Naive B cell (primary cell): ENCODE data around the gene FNDC7. TPM values are rescaled to one million over a fixed set of nuclear protein-coding genes. Genes with fewer than 3 reads are reported as not detected.
"Not testable (repeated sequence)": the region's sequence is repeated elsewhere in the genome, so short reads cannot be mapped to it uniquely, and the experiment has no call there.

Experiments
- ATAC-seq, 2 donors: fragments of 150-1000 bp; cut with Tn5 transposase; 2 replicates each; pipeline ENCODE4 v1.10.0; 2021; ENCODE audit warnings: low read depth in 2 of 2, mild to moderate bottlenecking in 2 of 2, moderate library complexity in 2 of 2
- DNase-seq: peaks from one replicate; pipeline ENCODE4 v3.0.0; 2022
- H3K27ac Mint-ChIP-seq, 6 donors: one replicate each; pipeline ENCODE4 v1.8.0; 2020 to 2022; ENCODE audit warnings: mild to moderate bottlenecking in 6 of 6, mixed read lengths in 6 of 6, moderate library complexity in 5 of 6, inconsistent platforms in 2 of 6
- H3K27me3 Mint-ChIP-seq, 3 donors: one replicate each; pipeline ENCODE4 v1.8.0; 2021 to 2022; ENCODE audit warnings: mixed read lengths in 3 of 3, mild to moderate bottlenecking in 1 of 3
- H3K36me3 Mint-ChIP-seq, 2 donors: one replicate each; pipeline ENCODE4 v1.8.0; 2020 to 2022; ENCODE audit warnings: mixed read lengths in 2 of 2, inconsistent platforms in 1 of 2, mild to moderate bottlenecking in 1 of 2
- H3K4me1 Mint-ChIP-seq, 3 donors: one replicate each; pipeline ENCODE4 v1.8.0; 2020 to 2022; ENCODE audit warnings: mixed read lengths in 3 of 3, inconsistent platforms in 1 of 3, mild to moderate bottlenecking in 1 of 3, moderate library complexity in 1 of 3
- H3K4me3 Mint-ChIP-seq, 8 donors: one replicate each; pipeline ENCODE4 v1.8.0; 2020 to 2022; ENCODE audit warnings: mild to moderate bottlenecking in 8 of 8, mixed read lengths in 8 of 8, moderate library complexity in 8 of 8, inconsistent platforms in 2 of 8
- H3K9me3 Mint-ChIP-seq, 7 donors: one replicate each; pipeline ENCODE4 v1.8.0; 2020 to 2022; ENCODE audit warnings: mixed read lengths in 7 of 7, mild to moderate bottlenecking in 5 of 7, inconsistent platforms in 2 of 7, moderate library complexity in 1 of 7
- polyA plus RNA-seq, 6 donors: library from polyadenylated mRNA; unstranded; fragments of 300-500 nt; fragmentation: Illumina TruSeq; gene quantifications; one replicate each; pipeline ENCODE4 v1.2.3, GENCODE V29; 2021; ENCODE audit warnings: low read depth in 6 of 6

Gene FNDC7
- polyA plus RNA-seq, 6 donors from 2014 or later = 0.11 TPM; not detected in 5

GRCh38 chr1:108777839-108778238 lies 65.1 kb downstream of the FNDC7 start:
- H3K27me3 Mint-ChIP-seq = no peaks in the 10 kb centered on the region

GRCh38 chr1:108779455-108779854 lies 66.7 kb downstream of the FNDC7 start:
- no peak for ATAC-seq
- Mint-ChIP-seq H3K27ac (no peak overlapping the region), H3K36me3 (peaks cover 31 to 34% of the 10 kb centered on the region in 2 donors), H3K27me3 (no peaks in the 10 kb centered on the region), H3K4me3 (no peak overlapping the region), H3K4me1 (no peaks in the 10 kb centered on the region), H3K9me3 (peaks cover 0 to 13% (median 3%) of the 10 kb centered on the region in 7 donors)
- DNase-seq = no peak

More at GRCh38 chr1:108777839-108778238, 65.1 kb downstream of the FNDC7 start:
- no peaks in the 10 kb centered on the region for H3K9me3 Mint-ChIP-seq
- no peak overlapping the region for H3K4me3 Mint-ChIP-seq
- no peak for DNase-seq
- no peak overlapping the region for H3K27ac Mint-ChIP-seq
- no peak for ATAC-seq
- no peaks in the 10 kb centered on the region for H3K4me1 Mint-ChIP-seq
- H3K36me3 Mint-ChIP-seq = peaks cover 15 to 24% of the 10 kb centered on the region in 2 donors

- no peak for DNase-seq
- H3K4me3 Mint-ChIP-seq = no peak overlapping the region
- H3K27me3 Mint-ChIP-seq = no peaks in the 10 kb centered on the region
- ATAC-seq = no peak
- no peaks in the 10 kb centered on the region for H3K4me1 Mint-ChIP-seq
- H3K9me3 Mint-ChIP-seq = peaks cover 5 to 29% (median 19%) of the 10 kb centered on the region in 7 donors
- peaks cover 42 to 50% of the 10 kb centered on the region in 2 donors for H3K36me3 Mint-ChIP-seq
- H3K27ac Mint-ChIP-seq = peak overlapping the region in 4 of 6 donors; percentile 15 to 54 (median 32)
Measured at GRCh38 chr1:108780937-108781574, 68.3 kb downstream of the FNDC7 start.

- not testable (repeated sequence) for H3K4me3 Mint-ChIP-seq, H3K4me1 Mint-ChIP-seq, ATAC-seq, DNase-seq, H3K27me3 Mint-ChIP-seq
- peak overlapping the region in 1 of 6 donors; percentile 38 for H3K27ac Mint-ChIP-seq
- peaks cover 46 to 52% of the 10 kb centered on the region in 2 donors for H3K36me3 Mint-ChIP-seq
- H3K9me3 Mint-ChIP-seq = peaks cover 6 to 31% (median 19%) of the 10 kb centered on the region in 7 donors
Measured at GRCh38 chr1:108781575-108781944, 68.9 kb downstream of the FNDC7 start.

GRCh38 chr1:108785264-108785663 lies 72.6 kb downstream of the FNDC7 start:
- Mint-ChIP-seq H3K27ac (no peak overlapping the region), H3K36me3 (peaks cover 48 to 64% of the 10 kb centered on the region in 2 donors), H3K9me3 (peaks cover 6 to 32% (median 19%) of the 10 kb centered on the region in 7 donors), H3K27me3 (no peaks in the 10 kb centered on the region), H3K4me3 (no peak overlapping the region), H3K4me1 (no peaks in the 10 kb centered on the region)
- no peak for DNase-seq
- no peak for ATAC-seq

- H3K27ac Mint-ChIP-seq = no peak overlapping the region
- ATAC-seq (no peak), DNase-seq (no peak)
- H3K4me1 Mint-ChIP-seq = no peaks in the 10 kb centered on the region
- H3K4me3 Mint-ChIP-seq = no peak overlapping the region
- H3K36me3 Mint-ChIP-seq = peaks cover 49 to 69% of the 10 kb centered on the region in 2 donors
- no peaks in the 10 kb centered on the region for H3K27me3 Mint-ChIP-seq
- peaks cover 6 to 33% (median 19%) of the 10 kb centered on the region in 7 donors for H3K9me3 Mint-ChIP-seq
Measured at GRCh38 chr1:108785880-108786279, 73.2 kb downstream of the FNDC7 start.

- Mint-ChIP-seq H3K27ac (no peak overlapping the region), H3K27me3 (no peaks in the 10 kb centered on the region), H3K9me3 (peaks cover 5 to 22% (median 14%) of the 10 kb centered on the region in 7 donors), H3K4me3 (no peak overlapping the region), H3K4me1 (no peaks in the 10 kb centered on the region), H3K36me3 (peaks cover 42 to 61% of the 10 kb centered on the region in 2 donors)
- no peak for DNase-seq
- no peak for ATAC-seq
Measured at GRCh38 chr1:108791790-108792189, 79.1 kb downstream of the FNDC7 start.

Other genes starting within 250 kb of the FNDC7 start
- 1 to 10 TPM in 3 of 6 donors, under 1 TPM in 3; 0.43 to 2.5 (median 0.93) TPM for gene EEIG2, start 152.8 kb upstream of the FNDC7 start, polyA plus RNA-seq
- gene HENMT1, start 51.8 kb upstream of the FNDC7 start, polyA plus RNA-seq = 10 to 100 TPM in 3 of 6 donors, 1 to 10 TPM in 3; 3.2 to 14.6 (median 9.1) TPM
- gene PRPF38B, start 20.6 kb upstream of the FNDC7 start, polyA plus RNA-seq = 10 to 100 TPM; 19.7 to 38.7 (median 21.1) TPM
- gene STXBP3, start 33.8 kb downstream of the FNDC7 start, polyA plus RNA-seq = 10 to 100 TPM; 40.5 to 52.0 (median 44.2) TPM
- gene AKNAD1, start 144.2 kb downstream of the FNDC7 start, polyA plus RNA-seq = not detected
- 1 to 10 TPM; 1.2 to 5.1 (median 3.6) TPM for gene GPSM2, start 164.1 kb downstream of the FNDC7 start, polyA plus RNA-seq